ENCODE data around the gene COX14.

GRCh38 chr12:50164963-50165362 is 52.9 kb downstream of the COX14 start:
- TF ChIP-seq EZH2 (IDR thresholded peaks at IDR 0.05; ENCODE audit: insufficient read depth, poor library complexity, severe bottlenecking) (no peak), EZH2phosphoT487 (IDR thresholded peaks at IDR 0.05; ENCODE audit: insufficient read depth, low read depth) (no peak)
